Measurements from ENCODE around the gene MAP1B. TPM values are rescaled to one million over a fixed set of nuclear protein-coding genes. Genes with fewer than 3 reads are reported as not detected.

Gene MAP1B
- polyA plus RNA-seq, 3 donors: 0.02 TPM; not detected in 2

DNA sequence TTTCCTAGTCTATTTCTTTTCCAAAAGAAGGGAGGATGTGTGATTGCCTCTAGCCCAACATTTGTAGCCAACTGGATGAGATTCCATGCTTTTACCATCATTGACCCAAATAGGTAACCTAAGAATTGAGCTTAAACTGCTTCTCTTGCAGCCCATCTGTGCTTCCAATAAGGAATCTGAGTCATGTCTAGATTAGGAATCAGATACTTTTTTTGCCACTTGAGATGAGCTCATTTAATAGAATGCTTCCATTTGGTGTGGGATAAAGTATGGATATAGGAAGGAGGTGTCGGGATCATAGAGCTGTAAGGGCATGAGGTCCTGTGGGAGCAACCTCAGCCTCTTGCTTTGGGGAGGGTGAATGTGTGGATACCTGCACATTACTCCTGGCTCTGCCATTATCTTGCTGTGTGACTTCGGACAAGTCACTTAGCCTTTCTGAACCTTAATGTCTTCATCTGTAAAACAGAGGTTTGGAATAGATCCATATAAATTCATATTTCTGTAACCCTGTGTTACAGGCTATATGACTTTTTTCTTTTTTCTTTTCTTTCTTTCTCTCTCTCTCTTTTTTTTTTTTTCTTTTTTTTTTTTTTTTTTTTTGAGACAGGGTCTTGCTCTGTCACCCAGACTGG, 56.2 kb downstream of the MAP1B start:
- peaks cover 12 to 28% (median 19%) of the 10 kb centered on the region in 3 donors for H3K27me3 Mint-ChIP-seq (ENCODE audit: low read depth in 3 of 3)
- no peaks in the 10 kb centered on the region for H3K36me3 Mint-ChIP-seq
- H3K27me3 ChIP-seq (ENCODE audit: control insufficient read depth in 2 of 2, insufficient read depth in 2 of 2, low read length in 2 of 2): peaks cover 0 to 24% of the 10 kb centered on the region in 2 donors
- no peak for DNase-seq
- no peak overlapping the region for H3K27ac ChIP-seq (ENCODE audit: low read depth in 1 of 2, low read length in 2 of 2)
- H3K4me1 Mint-ChIP-seq: peaks cover 3% of the 10 kb centered on the region
- H3K27ac Mint-ChIP-seq: no peak overlapping the region
- H3K4me2 ChIP-seq (replicated peaks; ENCODE audit: extremely low read depth, low read length, poor library complexity, severe bottlenecking): no peak overlapping the region
- no peaks in the 10 kb centered on the region for H3K9me3 ChIP-seq (replicated peaks in 1 of 2; ENCODE audit: control insufficient read depth in 1 of 2, insufficient read depth in 1 of 2, low read length in 2 of 2)
- no peak overlapping the region for H3K9ac ChIP-seq (ENCODE audit: insufficient read depth, low read length, poor library complexity, severe bottlenecking)
- peaks cover 0 to 1% (median 0%) of the 10 kb centered on the region in 7 donors for H3K9me3 Mint-ChIP-seq
- intact Hi-C loops (cut with micrococcal nuclease): no loop called here
- H3K4me3 Mint-ChIP-seq: no peak overlapping the region
- H4K20me1 ChIP-seq (ENCODE audit: insufficient read depth, low read length): no peaks in the 10 kb centered on the region
- H3K4me3 ChIP-seq (replicated peaks in 1 of 3; ENCODE audit: low read depth in 2 of 3, low read length in 3 of 3): no peak overlapping the region
- no peaks in the 10 kb centered on the region for H3K79me2 ChIP-seq (ENCODE audit: insufficient read depth, low read length)
- TF ChIP-seq, protein P1, sequence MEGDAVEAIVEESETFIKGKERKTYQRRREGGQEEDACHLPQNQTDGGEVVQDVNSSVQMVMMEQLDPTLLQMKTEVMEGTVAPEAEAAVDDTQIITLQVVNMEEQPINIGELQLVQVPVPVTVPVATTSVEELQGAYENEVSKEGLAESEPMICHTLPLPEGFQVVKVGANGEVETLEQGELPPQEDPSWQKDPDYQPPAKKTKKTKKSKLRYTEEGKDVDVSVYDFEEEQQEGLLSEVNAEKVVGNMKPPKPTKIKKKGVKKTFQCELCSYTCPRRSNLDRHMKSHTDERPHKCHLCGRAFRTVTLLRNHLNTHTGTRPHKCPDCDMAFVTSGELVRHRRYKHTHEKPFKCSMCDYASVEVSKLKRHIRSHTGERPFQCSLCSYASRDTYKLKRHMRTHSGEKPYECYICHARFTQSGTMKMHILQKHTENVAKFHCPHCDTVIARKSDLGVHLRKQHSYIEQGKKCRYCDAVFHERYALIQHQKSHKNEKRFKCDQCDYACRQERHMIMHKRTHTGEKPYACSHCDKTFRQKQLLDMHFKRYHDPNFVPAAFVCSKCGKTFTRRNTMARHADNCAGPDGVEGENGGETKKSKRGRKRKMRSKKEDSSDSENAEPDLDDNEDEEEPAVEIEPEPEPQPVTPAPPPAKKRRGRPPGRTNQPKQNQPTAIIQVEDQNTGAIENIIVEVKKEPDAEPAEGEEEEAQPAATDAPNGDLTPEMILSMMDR (IDR thresholded peaks at IDR 0.05): no peak
- H2AFZ ChIP-seq (ENCODE audit: insufficient read depth, low read depth, low read length, poor library complexity, severe bottlenecking): no peak overlapping the region
- H3K4me1 ChIP-seq (ENCODE audit: control insufficient read depth in 1 of 2, insufficient read depth in 2 of 2, low read length in 2 of 2): no peaks in the 10 kb centered on the region
- no peaks in the 10 kb centered on the region for H3K36me3 ChIP-seq (replicated peaks in 1 of 2; ENCODE audit: control insufficient read depth in 1 of 2, insufficient read depth in 2 of 2, low read length in 2 of 2)
- WGBS (ENCODE audit: insufficient coverage): 89% methylated on average over 1 of the region's 2 CpGs

DNA sequence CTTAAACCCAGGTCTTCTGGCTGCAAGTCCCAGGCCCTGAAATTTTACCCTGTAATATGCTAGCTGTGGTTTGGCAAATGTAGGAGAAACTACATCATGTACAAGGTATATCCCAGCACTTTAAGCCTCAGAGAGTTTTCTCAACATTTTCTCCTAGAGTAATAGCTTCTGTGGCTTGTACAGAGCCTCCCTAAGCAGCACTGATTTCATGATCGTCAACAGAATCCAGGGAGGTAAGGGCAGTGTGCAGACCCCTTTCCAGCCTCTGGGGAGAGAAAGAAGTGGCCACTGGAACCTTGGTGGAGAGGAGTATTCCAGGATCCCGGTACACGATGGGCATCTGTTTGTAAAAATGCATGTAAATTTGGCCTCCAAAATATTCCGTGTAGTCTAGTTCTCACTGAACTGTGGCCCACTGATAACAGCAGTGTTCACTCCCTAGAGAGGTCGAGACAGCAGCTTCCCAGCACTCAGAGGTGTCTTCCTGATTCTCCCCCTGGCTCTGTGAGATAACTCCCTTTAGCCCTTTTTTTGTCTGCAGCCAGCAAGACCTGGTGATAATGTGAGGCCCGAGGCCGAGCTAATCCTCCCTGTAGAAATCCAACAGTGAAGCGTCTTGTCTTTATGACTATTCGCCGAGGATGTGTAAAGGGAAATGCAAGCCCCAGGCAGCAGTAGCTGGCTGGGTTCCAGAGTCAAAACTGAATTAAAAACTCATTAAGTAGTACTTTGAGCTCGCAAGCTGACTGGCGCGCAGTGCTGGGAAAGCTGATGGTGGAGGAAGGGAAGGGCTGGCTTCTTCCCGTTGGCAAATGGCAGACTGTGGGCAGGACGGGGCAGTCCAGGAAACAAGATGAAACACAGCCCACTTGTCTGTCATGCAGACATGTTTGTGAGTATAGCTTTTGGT, 59.0 kb downstream of the MAP1B start:
- Histone ChIP-seq H3K4me2 (replicated peaks; ENCODE audit: extremely low read depth, low read length, poor library complexity, severe bottlenecking) (no peak overlapping the region), H4K20me1 (ENCODE audit: insufficient read depth, low read length) (no peaks in the 10 kb centered on the region), H3K36me3 (replicated peaks in 1 of 2; ENCODE audit: control insufficient read depth in 1 of 2, insufficient read depth in 2 of 2, low read length in 2 of 2) (no peaks in the 10 kb centered on the region), H2AFZ (ENCODE audit: insufficient read depth, low read depth, low read length, poor library complexity, severe bottlenecking) (no peak overlapping the region), H3K79me2 (ENCODE audit: insufficient read depth, low read length) (no peaks in the 10 kb centered on the region), H3K9ac (ENCODE audit: insufficient read depth, low read length, poor library complexity, severe bottlenecking) (no peak overlapping the region), H3K9me3 (replicated peaks in 1 of 2; ENCODE audit: control insufficient read depth in 1 of 2, insufficient read depth in 1 of 2, low read length in 2 of 2) (no peaks in the 10 kb centered on the region), H3K27me3 (ENCODE audit: control insufficient read depth in 2 of 2, insufficient read depth in 2 of 2, low read length in 2 of 2) (peaks cover 3 to 33% of the 10 kb centered on the region in 2 donors), H3K27ac (ENCODE audit: low read depth in 1 of 2, low read length in 2 of 2) (no peak overlapping the region), H3K4me3 (replicated peaks in 1 of 3; ENCODE audit: low read depth in 2 of 3, low read length in 3 of 3) (no peak overlapping the region), H3K4me1 (ENCODE audit: control insufficient read depth in 1 of 2, insufficient read depth in 2 of 2, low read length in 2 of 2) (no peaks in the 10 kb centered on the region)
- Mint-ChIP-seq H3K9me3 (peaks cover 0 to 1% (median 0%) of the 10 kb centered on the region in 7 donors), H3K36me3 (no peaks in the 10 kb centered on the region), H3K4me1 (peaks cover 3% of the 10 kb centered on the region), H3K27me3 (ENCODE audit: low read depth in 3 of 3) (peaks cover 14 to 42% (median 19%) of the 10 kb centered on the region in 3 donors), H3K27ac (no peak overlapping the region), H3K4me3 (peak overlapping the region in 1 of 2 donors; percentile 18)
- intact Hi-C loops (cut with micrococcal nuclease): no loop called here
- DNase-seq: no peak
- TF ChIP-seq, protein P1 (IDR thresholded peaks at IDR 0.05): no peak
- WGBS (ENCODE audit: insufficient coverage): 68% methylated on average over 13 of the region's 15 CpGs
